GM18858 (cell line): Measurements from ENCODE around the gene GNG12.

ENCODE experiments used
- ATAC-seq: cut with Tn5 transposase; IDR thresholded peaks from one replicate; pipeline ENCODE4 v1.9.1; 2021; ENCODE audit not compliant: unreplicated experiment

Gene GNG12

DNA sequence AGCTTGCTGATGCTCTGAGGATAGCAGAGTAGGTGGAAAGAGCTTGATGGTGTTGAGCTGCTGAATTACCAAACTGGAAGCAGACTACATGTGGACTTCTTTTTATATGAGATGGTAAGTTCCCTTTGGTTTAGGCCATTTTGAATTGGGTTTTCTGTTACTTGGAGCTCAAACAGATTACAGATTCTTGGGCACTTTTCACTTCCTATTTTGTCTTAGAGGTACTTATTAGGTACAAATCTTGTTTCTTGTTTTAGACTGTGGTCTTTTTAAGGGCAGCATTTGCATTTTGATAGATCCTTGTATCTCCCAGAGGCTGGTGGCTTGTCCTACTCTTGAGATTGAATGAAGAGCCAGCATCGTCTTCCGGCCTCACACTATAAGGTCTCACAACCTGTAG, 78.1 kb downstream of the GNG12 start:
- ATAC-seq: no peak

DNA sequence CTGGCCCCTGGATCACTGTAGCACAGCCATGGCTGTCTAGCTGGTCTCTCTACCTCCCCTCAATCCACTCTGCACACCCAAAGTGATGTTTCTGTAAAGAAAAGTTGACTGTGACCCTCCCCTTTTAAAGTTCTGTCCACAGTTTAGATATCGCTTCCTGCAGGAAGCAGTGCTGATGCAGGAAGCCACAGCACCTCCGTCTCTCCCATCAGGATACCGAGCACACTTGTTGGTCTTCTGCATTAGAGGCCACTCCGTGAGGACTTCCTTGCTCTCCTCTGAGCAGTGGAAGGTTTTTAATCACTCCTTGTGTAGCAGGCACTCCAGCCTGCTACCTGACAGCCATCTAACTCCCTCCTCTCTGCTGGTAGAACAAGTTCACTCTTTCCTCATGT, 78.7 kb downstream of the GNG12 start:
- ATAC-seq: no peak

DNA sequence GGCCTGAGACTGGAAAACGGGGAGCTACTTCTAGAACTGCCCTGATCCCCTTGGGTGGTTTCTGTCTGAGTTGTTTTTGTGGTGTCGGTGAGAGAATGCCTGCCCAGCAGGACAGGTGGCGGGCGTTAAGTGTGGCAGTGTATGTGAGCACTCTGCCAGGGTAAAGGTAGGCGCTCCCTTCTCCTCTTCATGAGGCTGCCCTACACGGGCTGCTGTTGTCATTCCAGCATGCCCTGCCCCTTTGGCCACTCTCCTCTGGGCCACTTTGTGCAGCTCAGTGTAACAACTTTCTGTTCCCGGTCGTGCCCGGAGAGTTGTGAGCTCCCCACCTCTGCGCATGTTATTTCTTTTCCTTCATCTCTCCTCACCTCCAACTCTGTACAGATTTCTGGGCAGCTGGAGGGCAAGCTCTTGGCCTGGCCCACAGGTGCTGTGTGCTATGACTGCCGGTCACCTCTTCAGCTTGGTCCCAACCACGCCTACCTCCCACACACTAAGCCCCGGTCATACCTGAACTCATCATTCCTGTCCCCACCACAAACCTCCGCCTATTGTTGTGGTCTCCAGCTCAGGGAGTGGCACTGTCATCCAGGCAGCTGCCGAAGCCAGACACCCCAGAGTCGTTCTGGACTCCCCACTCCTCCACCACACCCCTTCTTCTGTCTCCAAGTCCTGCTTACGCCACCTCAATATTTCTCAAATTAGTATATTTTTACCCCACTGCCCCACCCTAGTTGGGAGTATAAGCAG, 79.3 kb downstream of the GNG12 start:
- ATAC-seq: no peak

DNA sequence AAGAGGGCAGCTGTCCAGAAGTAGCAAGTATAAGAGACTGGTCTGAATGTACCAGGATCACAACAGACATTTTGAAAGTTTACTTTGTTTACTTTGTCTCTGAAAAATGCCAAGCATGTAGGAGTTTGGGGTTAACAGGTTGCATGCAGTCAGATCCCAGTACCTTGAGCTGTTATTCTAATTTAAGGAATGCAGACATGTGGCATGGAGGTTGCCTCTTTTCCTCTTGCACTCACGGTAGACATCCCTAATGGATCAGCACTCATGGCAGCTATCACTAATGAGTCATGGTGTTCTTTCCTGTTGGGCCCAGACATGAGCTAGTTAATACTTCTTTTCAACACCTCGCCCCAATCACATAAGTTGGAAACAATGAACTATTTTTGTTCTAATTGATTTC, 81.0 kb downstream of the GNG12 start:
- ATAC-seq: no peak

DNA sequence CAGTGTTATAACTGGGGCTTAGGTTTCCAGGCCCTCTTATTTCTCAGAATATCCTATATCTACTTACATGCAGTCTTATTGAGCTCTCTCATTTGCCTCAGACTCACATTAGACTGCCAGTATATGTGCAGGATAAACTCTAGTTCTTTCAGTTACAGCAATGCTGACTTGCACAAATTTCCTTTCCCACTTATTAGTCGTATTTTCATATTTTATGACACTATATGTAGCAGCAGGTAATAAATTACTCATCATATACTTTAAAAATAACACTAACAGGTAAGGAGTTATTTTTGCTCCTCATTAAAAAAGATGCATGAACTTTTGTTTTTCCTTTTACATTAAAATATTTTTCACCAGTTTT, 82.6 kb downstream of the GNG12 start:
- ATAC-seq: no peak

DNA sequence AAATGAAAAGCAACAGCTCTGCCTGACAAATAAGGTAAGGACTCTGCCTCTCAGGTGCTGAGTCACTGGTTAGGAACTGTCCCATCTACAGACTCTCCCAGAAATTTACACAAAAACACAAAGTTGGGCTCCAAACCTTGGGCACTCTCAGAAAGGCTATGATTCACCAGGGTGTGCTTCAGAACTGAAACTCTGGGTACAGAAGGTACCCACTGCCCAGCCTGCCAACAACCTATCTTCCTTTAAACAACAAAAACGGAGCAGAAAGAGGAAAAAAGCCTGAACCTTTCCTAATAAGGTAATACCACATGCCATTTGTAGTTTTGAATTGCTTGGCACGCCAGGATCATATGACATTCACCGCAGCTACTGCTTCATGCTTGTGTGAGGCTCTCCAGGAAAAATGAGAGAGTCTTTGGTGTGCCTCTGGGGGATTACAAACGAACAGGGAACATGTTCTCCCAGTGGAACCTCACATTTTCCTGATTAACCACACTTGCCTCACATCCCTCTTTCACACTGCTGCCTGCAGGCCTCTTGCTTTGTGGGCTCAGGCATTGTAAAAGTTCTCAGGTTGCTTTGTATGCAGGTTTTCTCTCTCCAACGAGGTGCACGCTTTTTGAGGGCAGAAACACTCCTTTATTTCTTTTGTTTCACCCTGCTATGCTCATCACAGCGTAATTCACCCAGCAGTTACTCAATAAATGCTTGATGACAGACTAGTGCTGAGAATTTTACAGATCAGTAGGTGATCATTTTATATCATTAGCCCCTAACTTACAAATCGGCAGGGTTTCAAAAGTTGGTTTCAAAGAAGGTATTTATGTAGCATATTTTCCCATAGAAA, 83.2 kb downstream of the GNG12 start:
- peak; percentile 29 for ATAC-seq

DNA sequence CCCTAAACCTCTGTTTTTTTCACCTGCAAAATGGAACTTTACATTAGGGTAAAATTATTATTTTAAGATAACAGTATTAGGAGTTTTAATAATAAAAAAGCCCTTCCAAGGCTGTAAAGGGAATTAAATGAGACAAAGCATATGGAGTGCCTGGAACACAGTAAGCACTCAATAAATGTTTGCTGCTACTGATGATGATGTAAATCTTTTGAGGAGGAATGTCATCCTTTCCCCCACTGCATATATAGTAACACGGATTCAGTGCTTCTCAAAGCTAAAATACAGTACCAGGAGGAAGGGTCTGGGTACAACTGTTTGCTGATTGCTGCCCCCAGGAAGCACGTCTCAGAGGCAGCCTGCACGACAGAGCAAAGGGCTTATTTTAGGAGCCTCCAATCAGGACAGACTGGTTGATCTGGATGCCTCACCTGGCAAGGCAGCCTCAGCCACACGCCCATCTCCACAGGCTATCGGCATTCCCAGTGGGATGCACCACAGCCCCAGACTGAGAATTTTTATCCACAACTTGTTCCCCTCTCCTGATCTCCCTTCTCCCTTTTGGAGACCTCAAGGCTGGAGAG, 83.9 kb downstream of the GNG12 start:
- no peak for ATAC-seq

DNA sequence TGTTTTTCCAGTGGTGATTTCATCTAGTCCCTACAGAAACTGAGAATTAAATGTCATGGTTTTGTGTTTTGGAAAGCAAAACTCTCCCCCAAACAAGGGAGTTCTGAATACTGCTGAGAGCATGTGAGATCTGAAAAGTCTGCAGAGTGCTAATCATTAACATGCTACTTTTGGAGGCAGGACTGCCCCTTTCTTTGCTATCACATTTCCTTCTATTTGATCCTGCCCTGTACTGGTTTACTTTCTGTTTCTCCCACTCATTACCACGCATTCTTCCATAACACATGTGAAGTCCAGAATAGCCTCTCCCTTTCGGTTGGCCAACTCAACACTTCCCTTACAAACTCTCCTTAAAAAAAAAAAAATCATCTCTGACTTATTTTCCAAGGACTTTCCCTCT, 84.6 kb downstream of the GNG12 start:
- peak; percentile 84 for ATAC-seq

DNA sequence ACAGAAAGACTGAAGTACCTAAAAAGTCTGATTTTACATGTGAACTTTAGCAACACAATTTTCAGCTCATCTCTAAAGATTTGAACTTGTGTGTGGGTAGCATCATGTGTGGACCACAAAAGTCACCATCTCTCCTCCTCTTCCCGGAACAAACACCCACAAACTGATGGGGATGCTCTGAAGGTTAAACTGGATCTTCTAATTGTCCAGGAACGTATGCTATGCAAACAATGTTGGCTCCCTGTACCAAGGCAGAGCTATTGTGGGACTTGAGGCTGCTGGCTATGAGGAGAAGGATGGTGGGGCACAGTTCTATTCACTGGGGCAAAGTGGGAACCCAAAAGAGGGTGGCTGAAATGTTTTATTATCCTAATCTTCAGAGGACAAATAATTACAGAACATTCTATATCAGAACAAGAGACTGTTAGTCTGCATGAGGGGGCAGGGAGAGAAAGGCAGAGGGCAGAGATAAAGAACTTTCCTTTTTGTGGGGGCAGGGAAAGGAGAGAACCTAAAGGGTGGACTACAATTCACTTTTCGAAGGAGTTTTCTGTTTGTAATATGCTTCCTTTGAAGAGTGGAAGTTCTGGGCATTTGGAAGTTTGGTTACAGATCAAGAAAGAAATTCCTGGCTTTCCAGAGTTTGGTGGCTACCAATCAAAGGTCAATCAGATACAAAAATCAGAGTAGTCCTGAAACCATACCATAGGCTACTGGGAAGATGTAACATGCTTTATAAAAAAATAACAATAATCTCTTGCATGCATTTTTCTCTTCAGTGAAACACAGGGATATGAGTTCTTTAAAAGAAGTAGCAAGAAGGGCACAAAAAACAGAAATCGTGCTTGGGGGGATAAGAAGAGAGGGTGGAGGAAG, 85.4 kb downstream of the GNG12 start:
- ATAC-seq: no peak

DNA sequence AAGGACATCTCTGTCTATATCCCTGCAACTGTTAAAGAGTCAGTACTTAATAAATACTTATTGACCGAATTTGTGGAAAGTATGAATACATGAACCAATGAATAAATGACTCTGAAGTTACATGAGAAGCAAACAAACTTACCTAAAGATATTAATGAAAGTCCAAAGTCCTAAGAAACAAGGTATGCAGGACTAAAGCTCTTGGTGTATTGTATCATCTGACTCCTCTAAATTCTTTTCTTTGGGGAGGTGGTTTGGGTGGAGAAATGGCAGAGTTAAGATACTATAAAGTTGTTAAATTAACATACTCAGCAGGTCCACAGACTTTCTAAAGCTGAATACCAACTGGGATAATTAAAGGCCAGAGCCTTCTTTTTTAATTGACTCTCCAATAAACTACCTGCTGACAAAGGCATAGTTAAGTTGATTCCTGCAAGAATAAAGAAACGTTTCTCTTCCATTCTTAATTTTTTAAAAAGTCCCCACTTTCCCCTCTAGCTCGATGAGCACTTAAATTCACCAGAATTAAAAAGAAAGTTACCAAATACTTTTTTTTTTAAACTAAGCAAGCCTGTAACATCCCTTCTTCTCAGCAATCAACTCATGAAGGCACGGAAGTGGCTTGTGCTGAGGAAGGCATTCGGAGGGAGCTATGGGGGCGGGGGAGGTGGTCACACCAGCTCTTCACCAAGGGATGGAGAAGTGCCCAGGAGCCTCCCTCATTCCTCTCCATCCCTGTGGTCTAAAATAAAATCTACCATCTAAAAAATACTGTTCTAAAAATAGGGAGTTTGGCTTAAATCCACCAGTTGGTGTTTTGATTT, 87.2 kb downstream of the GNG12 start:
- no peak for ATAC-seq

DNA sequence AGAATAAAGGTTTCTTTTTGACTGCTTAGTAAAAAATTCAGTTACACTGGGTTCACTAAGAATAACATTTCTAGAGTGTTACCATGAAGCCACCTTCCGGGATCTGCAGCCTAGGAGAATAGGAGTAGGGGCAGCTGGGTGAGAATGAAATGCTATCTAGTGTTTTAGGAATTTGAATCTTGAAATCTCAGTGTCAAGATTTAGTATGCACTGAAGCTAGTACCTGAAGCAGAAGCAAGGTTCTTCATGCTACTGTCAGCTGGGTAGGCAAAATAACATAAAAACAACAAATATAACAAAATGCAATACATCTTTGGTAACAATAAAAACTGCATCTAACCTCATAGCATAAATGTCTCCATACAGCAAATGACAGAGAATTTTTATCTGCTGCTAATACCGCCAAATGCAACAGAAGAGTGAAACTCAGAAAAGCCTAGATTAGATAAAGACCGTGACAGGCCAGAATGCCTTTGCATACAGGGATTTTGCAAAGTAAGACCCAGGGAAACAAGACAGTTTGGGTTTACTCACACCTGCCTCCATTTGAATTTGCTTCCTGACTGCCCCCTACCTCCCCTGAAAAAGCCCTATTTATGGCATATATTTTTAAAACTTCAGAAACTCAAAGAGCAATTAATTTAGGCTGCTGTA, 90.1 kb downstream of the GNG12 start:
- no peak for ATAC-seq

DNA sequence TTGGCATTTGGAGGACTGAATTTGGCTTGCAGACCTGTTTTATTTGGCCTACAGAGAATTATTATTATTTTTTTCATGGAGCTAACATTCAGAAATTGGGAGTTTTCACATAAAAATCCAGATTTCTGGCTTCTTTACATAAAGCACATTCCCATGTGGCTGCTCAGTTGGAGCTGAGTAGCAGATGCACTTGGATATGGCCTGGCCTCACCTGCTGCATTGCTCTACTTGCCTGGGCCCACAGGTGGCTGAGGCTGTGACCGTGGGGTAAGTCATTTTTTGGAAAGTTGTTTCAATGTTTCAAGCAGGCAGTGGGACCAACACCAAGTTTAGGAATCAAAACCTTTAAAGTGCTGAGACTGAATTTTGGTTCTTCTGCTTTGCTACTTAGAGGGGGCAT, 91.5 kb downstream of the GNG12 start:
- no peak for ATAC-seq

DNA sequence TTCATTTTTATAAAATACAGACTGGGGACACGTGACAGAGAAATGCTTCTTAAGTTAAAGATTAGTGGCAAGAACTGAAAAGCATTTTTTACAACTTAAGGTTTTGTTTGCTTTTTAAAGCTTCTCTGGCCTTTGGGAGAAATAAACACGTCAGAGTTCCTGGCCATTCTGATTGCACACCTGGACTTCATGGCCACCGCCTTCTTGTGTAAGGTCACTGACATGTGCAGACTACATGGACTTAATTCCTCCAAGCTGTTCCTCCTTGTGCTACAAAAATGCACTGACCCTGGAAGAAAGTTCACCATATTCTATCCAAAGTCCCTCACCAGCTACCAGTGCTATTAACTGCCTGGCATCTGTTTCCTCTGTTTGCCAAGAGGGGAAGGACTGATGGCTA, 92.1 kb downstream of the GNG12 start:
- no peak for ATAC-seq

DNA sequence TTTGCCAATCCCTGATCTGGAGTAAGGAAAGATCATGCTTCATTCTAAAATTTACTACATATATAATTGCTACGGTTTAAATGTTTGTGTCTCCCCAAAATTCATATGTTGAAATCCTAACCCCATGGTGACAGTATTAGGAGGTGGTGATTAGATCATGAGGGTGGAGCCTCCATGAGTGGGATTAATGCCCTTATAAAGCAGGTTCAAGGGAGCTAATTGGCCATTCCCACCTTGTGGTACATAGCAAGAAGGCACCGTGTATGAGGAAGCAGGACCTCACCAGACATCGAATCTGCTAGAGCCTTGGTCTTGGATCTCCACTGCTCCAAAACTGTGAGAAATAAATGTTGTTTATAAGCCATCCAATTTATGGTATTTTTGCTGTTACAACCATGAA, 92.7 kb downstream of the GNG12 start:
- ATAC-seq: no peak

DNA sequence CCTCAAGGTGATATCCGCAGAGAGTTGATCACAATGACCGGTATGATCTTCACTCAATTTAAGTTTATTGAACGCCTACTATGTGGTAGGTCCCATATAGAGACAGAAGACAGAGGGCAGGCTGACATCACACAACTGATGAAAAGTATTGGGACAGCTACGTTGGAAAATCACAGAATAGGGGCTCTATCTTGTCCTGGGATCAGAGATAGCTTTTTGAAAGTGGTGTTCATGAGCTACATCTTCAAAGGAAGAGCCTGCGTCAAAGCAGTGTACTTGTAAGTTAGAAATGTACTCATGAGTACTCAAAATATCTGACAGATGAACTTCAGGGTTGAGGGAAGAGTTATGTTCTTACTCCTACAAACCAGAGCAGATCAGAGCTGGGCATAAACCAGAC, 93.9 kb downstream of the GNG12 start:
- ATAC-seq: no peak

DNA sequence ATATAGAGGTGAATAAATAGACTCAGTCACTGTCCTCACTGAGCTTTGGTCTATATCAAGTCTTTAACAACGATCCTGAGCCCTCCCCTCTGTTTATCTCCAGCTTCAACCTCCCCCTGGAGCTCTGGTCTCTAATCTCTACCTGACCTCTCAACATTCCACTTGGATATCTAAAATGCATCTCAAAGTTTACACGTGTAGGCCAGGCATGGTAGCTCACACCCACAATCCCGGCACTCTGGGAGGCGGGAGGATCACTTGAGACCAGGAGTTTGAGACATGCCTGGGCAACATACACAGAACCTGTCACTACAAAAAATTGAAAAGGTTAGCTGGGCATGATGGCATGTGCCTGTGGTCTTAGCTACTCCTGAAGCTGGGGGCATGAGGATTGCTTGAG, 94.9 kb downstream of the GNG12 start:
- ATAC-seq: no peak

DNA sequence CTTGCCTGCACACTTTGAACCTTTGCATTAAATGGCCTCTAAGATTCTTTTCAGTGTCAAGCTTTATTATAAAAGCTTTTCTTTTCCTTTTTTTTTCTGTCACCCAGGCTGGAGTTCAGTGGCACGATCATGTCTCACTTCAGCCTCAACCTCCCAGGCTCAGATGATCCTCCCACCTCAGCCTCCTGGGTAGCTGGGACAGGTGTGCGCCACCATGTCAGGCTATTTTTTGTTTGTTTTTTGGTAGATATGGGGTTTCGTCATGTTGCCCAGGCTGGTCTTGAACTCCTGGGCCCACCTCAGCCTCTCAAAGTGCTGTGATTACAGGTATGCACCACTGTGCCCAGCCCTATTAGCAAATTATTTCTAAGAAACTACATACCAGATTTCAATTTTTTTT, 95.4 kb downstream of the GNG12 start:
- ATAC-seq: no peak

DNA sequence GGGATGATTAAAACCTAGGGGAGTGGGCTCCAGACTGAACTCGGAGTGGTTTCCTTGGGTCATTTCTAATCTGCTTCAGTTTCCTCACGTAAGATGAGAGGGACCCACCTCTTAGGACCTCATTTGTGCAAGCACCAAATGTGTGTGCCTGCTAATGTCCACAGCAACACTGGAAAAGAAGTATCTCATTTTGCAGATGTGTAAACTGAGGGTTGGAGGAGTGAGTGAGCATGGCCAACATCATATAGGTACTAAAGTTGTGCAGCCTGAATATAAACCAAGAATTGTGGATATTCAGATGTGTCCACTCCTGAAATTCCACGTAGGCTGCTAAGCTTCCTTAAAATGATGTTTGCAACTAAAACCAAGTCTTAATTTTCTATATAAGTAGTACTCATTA, 96.5 kb downstream of the GNG12 start:
- ATAC-seq: no peak

DNA sequence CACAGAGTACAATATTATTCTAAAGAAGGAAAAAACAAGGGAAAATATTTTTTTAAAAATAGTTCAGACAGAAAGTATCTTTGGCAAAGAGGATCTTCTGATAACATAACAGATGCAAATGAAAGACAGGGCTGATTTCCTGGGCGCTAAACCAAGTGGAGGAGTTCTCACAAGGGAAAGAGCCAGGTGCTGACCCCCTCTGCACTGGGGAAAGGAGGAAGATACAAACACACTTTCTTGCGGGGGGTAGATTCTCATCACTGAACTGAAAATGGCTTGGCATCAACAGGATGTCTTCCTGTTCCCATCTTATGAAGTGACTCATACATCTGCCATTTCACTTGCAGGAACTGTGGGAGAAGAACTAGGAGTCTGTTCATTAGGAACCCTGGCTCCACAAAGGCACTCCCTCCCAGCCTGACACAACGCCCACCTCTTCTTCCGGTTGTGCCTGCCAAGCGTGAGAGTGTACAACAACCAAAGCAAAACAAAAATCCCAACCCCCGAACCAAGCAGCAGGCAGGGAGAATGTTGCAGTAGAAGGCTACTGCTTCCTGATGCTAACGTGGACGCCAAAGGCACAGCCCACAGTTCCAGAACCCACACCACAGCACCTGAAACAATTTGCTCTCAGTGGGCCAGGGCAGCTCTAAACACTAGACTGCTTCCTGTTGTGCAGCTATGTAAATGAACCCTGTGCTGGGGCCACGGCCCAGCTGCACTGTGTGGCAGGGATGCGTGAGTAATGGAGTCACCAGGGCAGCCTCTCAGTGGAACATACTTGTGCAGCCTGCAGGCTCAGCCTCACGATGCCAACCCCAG, 97.2 kb downstream of the GNG12 start:
- peak; percentile 87 for ATAC-seq
